CD4-positive, alpha-beta T cell treated with Interferon gamma for 1 hour (primary cell): ENCODE results near the gene LIFR.

ENCODE experiments used
- DNase-seq: peaks from one replicate; pipeline ENCODE4 v3.0.0-alpha.2; 2020

Gene LIFR

DNA sequence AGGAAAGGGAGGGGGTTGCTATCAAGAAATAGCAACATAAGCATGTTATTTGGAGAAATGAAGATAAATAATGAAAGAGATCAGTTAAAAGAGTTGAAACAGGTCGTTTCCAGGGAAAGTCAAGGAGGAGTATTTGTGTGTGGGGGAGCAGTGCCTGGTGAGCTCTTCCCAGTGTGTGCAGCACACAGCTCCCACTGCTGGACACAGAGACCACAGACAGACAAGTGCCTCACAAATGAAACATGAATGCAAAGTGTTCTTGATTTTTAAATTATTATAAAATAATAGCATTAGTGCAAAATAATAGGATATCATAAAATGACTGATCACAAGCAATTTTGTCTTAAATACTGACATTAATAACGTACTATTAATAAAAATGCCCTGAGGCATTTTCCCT is 40.8 kb downstream of the LIFR start:
- DNase-seq, result no peak

DNA sequence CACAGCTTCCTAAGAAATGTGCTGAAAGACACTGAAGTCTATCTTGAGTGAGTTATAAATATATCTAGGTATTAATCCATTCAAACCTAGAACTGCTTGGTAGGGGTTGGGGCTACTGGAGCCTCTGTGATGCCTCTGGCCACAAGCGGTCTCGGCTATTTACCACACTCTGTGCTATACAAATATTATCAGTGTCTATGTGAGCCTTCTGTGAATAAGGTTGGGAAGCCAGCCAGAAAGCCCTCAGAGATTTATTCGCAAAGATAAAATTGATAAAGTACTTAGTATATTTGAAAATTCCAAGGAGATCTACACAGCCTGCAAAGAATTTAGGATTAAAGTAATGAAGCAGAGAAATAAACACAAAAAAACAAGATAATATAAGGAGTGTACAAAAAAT is 41.4 kb downstream of the LIFR start:
- DNase-seq, result no peak

DNA sequence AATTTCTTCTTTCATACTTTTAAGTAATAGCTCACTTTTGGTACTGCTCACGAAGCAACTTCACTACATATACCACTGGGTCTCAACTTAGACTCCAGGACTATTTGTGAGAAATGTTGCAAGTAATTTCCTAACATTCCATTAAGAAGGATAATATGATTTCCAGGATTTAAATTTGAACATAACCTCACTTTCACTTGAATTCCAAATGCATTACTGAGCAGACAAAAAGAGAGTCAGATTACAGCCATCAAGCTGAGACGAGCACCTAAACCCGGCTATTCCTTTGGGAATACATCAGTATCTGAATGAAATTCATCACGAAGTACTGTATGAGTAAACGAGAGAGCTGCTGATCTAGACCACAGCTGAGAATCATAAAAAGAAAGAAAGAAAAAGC is 47.3 kb downstream of the LIFR start:
- DNase-seq, result no peak

DNA sequence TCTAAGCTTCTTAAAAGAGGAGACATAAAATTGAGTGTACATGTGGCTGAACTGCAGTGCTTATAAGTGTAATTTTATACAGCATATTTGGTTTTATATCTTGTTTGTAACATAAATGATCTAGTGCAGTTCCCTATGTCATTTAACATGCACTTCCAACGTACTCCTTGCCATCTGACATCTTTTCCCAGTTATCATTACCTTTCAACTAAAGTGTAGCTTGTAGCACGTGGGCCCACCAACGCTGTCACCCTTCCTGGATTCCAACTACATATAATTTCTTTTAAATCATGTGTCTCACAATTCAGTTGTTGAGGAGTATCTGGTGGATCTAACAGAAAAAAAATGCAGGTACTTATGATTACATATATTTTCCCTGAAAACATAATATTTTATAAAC is 50.1 kb downstream of the LIFR start:
- DNase-seq, result no peak

DNA sequence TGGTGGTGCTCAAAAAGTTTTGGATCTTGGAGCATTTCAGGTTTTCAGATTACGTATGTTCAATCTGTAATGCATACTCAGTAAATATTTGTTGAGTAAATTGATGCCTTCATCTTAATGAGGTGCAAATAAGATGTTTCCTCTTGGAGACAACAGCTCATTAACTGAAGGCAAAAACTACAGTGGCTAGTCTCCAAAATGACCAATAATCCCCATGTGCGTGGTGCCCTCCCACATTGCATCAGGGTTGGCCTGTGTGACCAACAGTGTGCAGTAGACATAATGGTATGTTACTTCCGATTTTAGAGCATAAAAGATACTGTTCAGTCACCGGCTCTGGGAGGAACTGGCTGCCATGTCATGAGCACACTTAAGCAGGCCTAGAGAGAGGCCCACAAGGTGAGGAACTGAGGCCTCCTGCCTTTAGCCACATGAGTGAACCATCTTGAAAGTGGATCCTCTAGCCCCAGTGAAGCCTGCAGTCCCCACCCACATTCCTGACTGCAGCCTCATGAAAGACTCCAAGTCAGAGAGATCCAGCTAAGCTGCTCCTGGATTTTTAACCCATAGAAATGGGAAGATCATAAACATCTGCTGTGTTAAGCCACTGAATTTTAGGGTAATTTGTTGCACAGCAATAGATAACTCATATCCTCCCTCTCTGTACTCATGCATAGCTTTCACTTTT is 55.7 kb downstream of the LIFR start:
- no peak for DNase-seq

DNA sequence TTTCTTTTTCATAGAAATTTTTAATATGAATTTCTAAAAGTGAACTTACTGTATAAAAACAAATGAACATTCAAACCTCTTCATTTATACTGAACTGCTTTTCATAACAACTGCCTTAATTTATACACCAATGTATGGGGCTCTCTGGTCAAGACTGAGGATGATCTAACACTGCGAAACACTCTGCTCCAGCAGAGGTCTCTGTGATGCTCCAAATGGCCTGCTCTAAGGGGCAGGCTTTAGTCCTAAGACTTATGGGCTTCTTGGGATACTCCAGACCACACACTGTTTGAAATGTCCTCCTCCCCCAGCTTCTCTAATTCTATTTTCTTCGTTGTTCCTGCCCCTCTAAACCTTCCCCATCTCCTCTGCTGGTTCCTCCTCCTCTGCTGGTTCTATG is 58.5 kb downstream of the LIFR start:
- DNase-seq, result no peak

DNA sequence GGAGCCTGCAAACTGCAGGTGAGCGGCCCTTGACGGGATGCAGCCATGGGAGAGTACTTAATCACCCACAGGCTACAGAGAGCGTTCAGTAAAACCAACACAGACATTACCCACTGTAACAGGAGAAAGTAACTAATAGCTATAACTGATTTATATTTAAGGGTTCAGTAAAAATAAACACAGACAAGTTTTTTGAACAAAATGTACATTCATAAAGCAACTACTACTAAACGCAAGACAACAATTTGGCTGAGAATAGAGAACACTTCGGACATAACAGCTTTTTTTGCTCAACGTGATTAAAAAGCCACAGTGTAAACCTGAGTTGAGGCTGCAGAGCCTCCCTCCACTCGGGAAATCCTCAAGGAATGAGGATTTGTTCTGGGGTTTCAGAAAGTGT is 61.7 kb downstream of the LIFR start:
- no peak for DNase-seq

DNA sequence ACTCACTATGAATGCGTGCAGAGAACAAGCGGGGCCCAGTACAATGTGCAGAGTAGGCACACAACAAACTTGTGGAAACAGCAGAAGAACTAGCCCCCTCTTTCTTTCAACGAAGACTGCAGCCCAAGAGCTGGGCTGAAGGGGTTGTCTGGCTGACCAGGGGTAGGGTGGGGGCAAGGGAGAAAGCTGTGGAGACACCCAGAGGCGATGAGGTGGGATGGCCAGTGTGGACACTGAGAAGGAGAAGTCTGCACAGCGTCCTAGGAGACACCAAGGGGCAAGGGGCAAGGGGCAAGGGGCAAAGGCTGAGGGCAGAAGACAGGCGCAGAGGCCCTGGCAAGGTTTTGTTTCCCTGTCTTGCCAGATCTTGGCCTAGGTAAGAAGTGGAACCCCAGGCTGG is 62.3 kb downstream of the LIFR start:
- no peak for DNase-seq

DNA sequence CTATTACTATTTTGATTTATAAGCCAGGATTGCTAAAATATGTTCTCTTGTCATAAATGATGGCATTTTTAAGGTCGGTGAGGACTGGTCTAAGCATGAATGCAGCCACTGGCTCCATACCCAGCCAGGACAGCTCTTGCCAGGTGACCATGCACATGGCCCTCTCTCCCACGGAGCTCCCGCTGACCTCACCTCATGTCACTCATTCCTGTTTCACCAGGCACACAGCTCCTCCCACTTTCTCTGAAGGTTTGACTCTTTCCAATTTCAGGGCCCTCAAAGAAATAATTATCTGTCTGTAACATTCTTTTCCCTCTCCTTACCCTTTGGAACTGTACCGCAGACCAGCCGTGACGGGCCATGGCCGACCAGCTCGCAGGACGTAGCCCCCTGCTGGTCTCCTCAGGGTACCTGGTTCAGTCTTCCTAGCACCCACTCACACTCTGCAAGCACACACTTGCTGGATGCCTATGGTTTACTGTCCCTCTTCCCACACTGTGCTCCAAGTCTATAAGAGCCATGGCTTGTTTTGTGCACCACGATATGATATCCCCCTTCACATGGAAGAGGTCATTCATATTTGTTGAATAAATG is 72.5 kb downstream of the LIFR start:
- no peak for DNase-seq

DNA sequence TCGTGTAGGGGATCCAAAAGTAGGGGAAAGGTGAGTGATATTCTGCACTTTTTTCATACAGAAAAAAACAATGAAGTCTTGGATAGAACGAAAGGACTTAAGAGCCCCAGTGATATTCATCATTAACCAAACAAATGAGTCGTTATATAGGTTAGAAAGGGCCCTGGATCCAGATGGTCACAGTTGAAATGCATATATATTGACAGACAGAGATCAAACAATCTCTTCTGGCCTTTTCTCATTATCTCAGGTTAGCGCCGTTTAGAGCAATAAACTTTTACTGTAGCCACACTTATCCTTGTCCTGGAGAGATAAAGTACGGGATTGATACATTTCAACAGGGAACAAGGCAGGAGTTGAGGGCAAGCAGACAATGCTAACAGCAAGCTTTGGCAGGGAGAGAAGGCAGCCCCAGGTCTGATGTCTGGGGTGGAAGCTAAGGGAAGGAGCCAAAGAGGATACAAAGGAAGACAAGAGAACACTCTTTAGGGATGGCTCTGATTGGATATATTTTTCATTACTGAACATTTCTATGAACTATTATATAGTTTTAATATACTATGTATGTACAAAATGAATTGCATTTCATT is 77.0 kb downstream of the LIFR start:
- DNase-seq, result no peak

DNA sequence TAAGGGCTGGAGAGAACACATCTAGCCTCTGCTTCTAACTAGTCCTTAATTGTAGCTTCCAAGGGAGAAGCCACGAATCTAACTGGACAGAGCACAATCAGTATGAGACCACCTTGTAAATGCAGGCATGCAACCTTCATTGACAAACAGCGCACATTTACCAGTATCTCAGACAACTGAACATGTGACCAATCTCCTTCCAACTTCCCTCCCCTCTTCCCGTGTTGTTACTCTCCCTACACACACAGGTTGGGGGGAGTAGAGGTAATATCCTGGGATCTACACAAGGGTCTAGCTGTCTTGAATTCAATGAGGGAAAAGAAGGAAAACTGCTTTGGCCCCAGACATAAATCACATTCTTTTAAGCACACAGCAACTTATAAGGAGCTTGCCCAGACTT is 77.6 kb downstream of the LIFR start:
- no peak for DNase-seq

DNA sequence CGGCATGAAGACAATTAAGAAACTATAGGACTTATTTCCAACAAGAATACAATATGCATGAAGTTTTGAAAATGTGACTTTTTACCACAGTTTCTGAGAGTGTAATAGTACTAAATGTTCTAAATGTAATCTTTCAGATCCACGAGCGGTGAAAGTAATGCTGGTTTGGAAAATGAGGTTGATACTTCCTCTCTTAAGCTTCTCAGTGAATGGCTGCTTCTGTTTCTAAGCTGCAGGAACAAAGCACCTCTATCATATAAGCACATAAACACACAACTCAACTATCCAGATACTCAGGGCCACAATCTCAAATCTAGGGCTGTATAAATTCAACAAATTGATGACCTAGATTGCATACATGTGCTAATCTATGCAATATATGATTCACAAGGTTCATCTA is 78.3 kb downstream of the LIFR start:
- DNase-seq, result no peak

DNA sequence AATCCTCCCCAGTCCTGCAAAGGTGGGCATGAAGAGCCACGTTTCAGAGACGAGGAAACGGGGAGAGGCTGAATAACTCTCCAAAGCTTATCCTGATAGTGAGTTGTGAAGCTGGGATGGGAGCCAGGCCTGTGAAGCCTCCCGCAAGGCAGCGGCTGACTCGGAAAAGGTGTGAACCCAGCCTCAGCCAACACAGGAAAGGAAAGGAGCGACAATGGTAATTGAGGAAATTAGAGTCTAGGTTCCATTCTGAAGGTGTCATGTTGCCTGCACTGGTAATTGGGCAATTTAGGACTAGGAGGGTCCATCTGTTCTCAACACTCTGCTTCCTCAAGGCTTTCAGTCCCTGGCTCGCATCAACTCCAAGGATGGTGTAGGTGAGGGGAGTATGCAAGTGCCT is 83.4 kb downstream of the LIFR start:
- DNase-seq, result no peak

DNA sequence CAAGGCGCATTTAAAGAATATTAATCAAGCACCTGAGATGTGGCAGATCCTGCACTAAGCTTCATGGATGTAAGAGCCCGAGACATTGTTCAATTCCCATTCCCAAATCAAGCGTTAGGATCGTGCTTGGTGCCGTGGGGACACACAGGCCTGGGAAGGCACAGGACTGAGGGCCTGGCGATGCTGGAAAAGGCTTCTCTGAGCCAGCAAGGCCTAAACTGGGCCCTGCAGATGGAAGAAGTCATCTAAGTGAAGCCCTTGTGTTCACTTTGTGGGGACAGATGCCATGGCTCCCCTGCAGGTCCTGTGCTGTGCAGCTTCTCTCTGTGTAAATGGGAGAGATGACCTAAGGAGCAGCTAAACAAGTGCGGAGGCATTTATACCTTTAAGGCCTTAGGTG is 83.9 kb downstream of the LIFR start:
- DNase-seq, result no peak

DNA sequence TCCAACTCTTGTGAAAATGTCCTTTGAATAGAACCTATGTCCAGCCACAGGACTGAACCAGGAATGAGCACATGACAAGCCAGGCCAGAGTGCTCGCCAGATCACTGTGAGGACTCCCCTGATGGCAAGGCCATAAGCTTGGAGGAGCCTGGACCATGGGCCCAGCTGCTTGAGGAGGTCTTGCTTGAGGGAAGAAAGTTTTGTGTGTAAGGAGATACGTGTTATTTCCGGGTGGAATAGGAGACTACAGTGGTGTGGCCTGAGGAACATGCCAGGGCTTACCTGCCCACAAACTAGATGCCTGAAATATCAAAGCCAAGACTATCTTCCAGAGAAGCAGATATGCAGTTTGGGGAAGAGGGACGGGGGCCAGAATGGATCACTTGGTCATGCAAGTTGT is 84.7 kb downstream of the LIFR start:
- DNase-seq, result no peak

DNA sequence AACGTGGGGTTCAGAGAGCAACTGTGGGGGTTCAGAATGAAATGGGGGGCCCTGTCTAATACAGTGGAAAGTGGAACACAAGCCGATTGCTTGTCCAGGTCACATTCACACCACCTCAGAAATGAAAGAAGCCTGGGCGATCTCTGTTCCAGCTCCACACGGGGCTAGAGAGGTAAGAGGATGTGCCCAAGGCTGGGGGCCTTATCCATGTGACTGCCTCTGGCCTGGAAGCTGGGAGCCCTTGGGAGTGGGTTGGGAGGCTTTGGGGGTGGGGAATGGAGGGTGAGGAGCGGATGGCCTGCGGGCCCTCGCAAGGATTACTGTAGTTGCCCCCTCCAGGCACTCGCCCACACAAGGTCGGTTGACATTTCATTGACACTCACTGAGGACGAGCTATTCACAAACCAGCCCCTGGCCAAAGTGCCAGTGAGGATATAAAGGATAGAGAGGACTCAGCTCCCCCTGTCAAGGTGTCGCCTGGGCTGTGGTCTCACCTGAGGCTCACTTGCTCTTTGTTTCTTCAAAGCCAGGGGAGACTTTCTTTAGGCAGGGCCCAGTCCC is 86.7 kb downstream of the LIFR start:
- DNase-seq, result no peak

DNA sequence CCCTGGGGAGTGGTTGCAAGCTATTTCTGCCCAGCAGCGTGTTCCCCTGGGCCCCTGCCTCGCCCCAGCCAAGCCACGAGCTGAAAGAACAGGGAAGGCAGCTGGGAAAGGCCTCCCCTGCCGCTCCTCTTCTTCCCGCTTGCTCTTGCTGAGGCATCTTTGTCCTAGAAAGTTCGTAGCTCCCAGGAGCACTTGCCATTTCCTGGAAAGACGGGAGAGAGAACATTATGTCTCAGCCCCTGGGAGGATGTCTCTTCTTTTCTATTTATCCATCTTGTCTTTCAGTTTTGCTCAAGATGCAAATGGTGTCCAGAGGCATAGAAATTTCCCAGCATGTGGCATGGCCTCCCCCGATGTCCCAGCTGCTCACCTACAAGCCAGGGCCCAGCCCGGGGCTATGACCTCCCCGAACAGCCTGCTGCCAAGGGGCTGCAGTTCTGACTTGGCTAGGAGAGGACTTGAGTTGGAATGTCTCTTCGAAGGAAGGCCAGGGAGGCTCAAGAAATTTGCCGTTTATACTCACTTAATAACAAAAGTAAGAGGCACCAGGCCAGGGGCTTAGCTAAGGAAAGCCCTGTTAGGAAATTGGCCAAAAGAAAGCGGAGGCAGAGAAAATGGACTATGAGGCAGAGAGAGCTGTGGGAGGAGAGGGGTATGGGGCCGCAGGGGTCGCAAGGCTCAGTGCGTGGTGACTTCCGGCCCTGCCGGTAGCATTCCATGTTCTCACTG is 87.3 kb downstream of the LIFR start:
- DNase-seq, result no peak

DNA sequence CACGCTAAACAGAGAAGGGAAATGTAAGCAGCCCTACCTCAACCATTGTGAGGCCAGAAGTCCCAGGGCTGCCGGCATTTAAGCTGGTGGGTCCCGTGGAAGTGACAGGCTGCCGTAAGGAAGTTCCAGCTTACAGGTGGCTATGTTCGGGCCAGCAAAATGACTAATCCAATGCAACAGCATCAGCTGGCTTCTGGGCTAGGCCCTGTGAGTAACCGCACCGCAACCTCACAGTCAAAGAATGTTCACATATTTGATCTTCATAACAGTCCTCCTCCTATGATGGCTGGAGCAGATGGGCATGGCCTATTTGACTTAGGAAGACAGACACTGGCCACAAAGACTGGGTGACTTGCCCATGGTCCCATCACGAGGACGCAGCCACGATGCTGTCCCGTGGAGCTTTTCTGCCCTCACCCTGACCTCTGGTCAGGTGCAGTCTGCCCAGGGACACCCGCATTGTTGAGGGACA is 88.2 kb downstream of the LIFR start:
- no peak for DNase-seq

DNA sequence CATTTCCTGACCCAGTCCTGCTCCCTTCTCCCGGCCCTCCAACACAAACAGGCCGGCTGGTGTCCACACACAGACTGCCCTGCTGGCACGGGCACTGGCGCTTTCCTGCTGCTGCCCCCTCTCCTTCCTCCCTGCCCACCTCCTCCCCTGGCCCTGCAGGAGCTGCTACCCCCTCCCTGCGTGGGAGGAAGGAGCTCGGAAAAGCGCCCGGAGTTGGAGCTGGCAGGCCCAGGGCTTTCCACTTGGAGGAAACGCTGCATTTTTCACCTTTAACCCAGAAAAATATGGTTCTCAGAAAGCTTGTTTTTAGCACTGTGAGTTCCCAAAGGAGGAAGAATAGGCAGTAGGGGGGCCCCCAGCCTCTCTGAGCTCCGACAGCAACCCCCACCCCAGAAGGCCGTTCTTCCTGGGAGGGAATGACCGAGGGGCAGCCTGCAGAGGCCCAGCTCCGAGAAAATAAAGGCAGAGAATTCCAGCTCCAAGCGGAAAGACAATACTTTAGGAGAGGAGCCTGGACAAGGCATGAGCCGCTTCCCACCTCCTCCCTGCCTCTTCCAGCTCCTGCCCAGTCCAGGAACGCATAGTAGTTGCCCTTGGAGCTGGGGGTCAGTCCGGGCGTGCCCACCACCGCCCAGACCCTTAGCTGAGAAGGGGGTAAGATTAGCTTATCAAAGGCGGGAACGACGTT is 88.9 kb downstream of the LIFR start:
- no peak for DNase-seq

DNA sequence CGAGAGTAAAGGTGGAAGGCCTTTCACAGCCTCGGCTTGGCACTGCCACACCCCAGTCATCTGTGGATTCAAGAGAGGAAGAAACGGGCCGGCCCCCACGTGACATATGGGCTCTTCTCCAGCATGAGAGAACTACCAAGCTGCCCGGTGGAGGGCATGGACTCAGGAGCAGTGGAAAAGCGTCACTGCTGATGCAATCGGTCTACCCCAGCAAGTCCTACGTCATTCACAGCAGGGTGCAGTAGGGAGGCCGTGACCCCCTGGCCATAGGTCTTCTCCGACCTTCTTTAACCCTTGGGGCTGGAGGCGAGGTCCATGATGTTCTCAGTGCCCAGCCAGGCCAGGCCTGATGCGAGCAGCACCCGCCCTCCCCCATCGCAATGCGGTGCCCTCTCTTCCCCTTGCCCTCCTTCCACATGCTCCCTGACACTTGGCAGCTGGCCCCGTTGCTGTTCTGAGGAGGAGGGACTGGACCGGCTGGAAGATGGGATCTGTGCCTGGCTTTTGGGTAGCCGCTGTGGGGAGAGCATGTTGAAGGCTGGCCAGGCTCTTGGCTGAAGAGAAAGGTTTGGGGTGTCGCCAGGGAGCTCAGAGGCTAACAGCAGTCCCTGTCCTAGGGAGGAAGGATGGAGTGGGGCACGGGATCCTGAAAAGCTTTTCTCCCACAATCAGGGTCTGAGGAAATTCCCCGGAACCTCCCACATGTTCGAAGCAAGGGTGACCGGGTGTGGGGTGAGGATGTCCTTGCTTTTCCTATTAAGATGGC is 89.8 kb downstream of the LIFR start:
- no peak for DNase-seq

DNA sequence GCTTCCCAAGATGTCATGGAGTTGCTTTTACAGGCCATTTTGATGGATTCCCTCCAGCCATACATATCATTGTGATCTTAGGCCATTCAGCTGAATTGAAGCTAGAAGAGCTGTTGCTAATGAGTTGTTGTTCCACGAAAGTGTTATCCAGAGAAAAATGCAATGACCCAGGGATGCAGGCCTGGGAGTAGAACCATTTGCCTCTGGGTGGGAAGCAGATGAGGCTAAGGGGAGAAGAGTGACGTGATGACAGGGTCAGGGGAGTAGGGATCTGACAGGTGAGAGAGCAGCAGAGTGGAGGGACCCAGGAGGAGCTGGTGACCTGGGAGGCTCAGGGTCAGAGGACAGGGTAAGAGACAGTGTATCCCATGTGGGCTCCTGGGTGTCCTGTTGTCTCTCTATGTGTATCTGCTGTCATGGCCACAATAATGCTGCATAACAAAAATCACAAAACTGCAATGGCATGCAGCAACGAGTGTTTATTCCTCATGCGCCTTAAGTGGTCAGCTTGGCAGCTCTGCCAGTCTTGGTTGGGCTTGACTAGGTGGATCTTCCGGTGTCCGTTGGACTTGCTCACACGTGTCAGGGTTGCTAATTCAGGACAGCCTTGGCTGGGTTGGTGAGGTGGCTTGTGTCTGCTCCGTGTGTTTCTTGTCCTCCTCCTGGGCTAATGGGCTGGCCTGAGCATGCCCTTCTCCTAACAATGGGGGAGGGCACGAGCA is 90.6 kb downstream of the LIFR start:
- DNase-seq, result no peak

DNA sequence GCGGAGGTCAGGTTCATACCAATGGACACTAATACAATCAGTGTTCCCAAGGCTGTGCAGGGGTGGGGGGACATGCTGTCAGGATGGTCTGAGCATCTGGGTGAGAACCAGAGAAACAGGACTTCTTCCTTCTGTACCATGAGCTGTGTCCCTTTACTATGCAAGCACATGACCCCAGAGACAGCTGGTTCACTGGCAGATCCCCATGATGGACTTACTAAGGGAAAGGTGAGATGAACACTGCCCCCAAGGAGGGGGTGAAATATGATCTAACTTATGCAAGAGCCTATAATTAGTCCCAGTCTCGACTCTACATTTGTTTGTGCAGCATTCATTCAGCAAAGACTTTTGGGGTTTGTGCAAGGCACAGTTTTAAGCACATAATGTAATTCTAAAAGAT is 91.4 kb downstream of the LIFR start:
- no peak for DNase-seq
